Lower leg skin (tissue), 3 donors: Measurements from ENCODE around the gene CISTR.

Experiments used
- CTCF ChIP-seq, 3 donors: fragments of 450-650 bp; IDR thresholded peaks; one replicate each; pipeline ENCODE4 v1.5.1; 2016; ENCODE audit warnings: antibody characterized with exemption in 3 of 3, mild to moderate bottlenecking in 3 of 3, moderate library complexity in 2 of 3
- POLR2A ChIP-seq, 2 donors: fragments of 450-650 bp; IDR thresholded peaks; one replicate each; pipeline ENCODE4 v1.6.1; 2016 to 2017; ENCODE audit warnings: antibody characterized with exemption in 2 of 2, mild to moderate bottlenecking in 1 of 2, moderate library complexity in 1 of 2

DNA sequence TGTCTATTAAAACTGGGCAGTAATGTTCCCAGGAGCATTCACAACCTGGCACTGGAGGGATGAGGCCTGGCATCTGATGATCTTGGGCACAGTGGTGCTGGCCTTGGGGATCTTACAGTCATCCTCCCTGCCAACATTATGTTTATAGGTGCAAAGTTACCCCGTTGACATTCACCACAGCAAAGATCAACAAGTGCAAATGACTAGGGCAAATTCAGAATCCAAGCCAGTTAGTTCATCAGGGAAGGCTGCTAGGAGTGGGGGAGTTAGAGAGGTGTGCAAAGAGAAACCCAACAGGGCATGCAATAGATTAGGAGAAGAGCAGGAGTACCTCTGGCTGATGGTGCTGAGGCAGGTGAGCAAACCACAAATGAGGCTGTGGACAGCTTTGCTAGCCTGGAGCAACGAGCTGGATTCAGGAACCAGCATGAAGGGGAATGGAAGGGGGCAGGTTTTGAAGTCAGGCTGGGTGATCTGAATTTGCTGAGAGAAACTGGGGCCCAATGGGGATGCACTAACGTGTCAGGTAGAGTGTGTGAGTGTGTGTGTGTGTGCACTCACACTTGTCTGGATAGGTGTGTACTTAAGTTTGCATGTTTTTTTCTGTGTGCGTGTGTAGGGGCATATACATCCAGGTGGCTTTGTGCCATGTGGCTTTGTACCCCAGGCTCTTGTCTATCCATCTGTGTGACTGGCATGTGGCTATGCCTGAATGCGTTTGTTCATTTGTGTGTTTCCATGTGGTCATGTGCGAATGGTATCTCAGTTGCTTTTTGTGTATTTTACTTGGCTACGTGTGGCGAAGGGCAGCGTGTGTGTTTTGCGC, 1.6 kb downstream of the CISTR start:
- TF ChIP-seq CTCF (IDR thresholded peaks at IDR 0.05) (no peak), POLR2A (IDR thresholded peaks at IDR 0.05) (no peak)
